K562 (cell line): Measurements from ENCODE around the gene IL13. TPM values are rescaled to one million over a fixed set of nuclear protein-coding genes. Genes with fewer than 3 reads are reported as not detected.

Experiments used
- ATAC-seq: fragments of 200-7000 bp; cut with Tn5 transposase; 3 replicates; pipeline ENCODE4 v1.9.1; 2020; ENCODE audit warnings: moderate library complexity
- BruUV-seq: library from RNA; stranded (reverse); fragments of 400-500 nt; replicated peaks from 2 replicates; lab custom pipeline; 2021; lab: Mats Ljungman, UMichigan
- CTCF ChIA-PET: fragments of 300-600 bp; formaldehyde crosslinking; extraction: SDS; loops from one replicate; lab custom pipeline; 2021; ENCODE audit warnings: low intra/inter-chr PET ratio; lab: Yijun Ruan, JAX
- POLR2A ChIA-PET: fragments of 300-600, 350-650 bp; sonication (Branson Sonifier 250); formaldehyde crosslinking; extraction: SDS; loops from one replicate; lab custom pipeline; 2021; ENCODE audit warnings: antibody characterized with exemption, inconsistent platforms; lab: Yijun Ruan, JAX
- DNase-seq, 4 experiments: peaks; one replicate each; pipeline versions ENCODE4 v3.0.0 to v3.0.0-alpha.2; 2011 to 2018; ENCODE audit warnings: low spot score in 3 of 4, mixed read lengths in 3 of 4; ENCODE audit errors: extremely low read depth in 1 of 4
- FAIRE-seq: peaks from 2 replicates; lab custom pipeline; 2011; peaks lifted over from hg19 to GRCh38; lab: Jason Lieb, UNC
- H2AFZ ChIP-seq: 2 replicates; pipeline ENCODE4 v1.6.0; 2011; ENCODE audit warnings: low read depth, low read length, control low read depth, inconsistent platforms
- H3K27ac ChIP-seq: fragments of 200-600 bp; 3 replicates; pipeline ENCODE4 v1.8.0; 2011; ENCODE audit warnings: low read depth, mild to moderate bottlenecking, control low read depth, inconsistent platforms, low read length, moderate library complexity, mixed read lengths; ENCODE audit errors: extremely low read depth
- H3K27me3 ChIP-seq, 2 experiments: fragments of 300-600 bp in 1 of 2; 2 replicates in 1 of 2; 3 replicates in 1 of 2; pipeline versions ENCODE4 v1.6.0 to v1.8.0; 2011; ENCODE audit warnings: inconsistent platforms in 2 of 2, low read length in 2 of 2, mild to moderate bottlenecking in 1 of 2, mixed read lengths in 1 of 2, moderate library complexity in 1 of 2; ENCODE audit not compliant: control insufficient read depth in 2 of 2, insufficient read depth in 2 of 2
- H3K36me3 ChIP-seq: fragments of 300-600 bp; 3 replicates; pipeline ENCODE4 v1.8.0; 2011; ENCODE audit warnings: mild to moderate bottlenecking, low read length, inconsistent platforms; ENCODE audit not compliant: control insufficient read depth, insufficient read depth
- H3K4me1 ChIP-seq, 2 experiments: fragments of 200-600 bp in 1 of 2; replicated peaks in 1 of 2; 2 replicates in 1 of 2; 3 replicates in 1 of 2; pipeline versions ENCODE4 v1.5.1 to v1.8.0; 2011; ENCODE audit warnings: inconsistent platforms in 2 of 2, low read length in 2 of 2, mild to moderate bottlenecking in 1 of 2, mixed read lengths in 1 of 2, moderate library complexity in 1 of 2; ENCODE audit not compliant: control insufficient read depth in 2 of 2, insufficient read depth in 2 of 2
- H3K4me2 ChIP-seq: 2 replicates; pipeline ENCODE4 v1.6.1; 2011; ENCODE audit warnings: low read length, control low read depth, inconsistent platforms, mixed read lengths; ENCODE audit not compliant: insufficient read depth
- H3K4me3 ChIP-seq: fragments of 200-600 bp; sonication (generic), shearing (Covaris generic); 2 replicates; pipeline ENCODE4 v1.5.1; 2016; ENCODE audit warnings: control low read depth, inconsistent platforms
- H3K79me2 ChIP-seq: fragments of 200-600 bp; 3 replicates; pipeline ENCODE4 v1.8.0; 2011; ENCODE audit warnings: low read length, inconsistent platforms; ENCODE audit not compliant: control insufficient read depth, insufficient read depth
- H3K9ac ChIP-seq, 2 experiments: 2 replicates each; pipeline versions ENCODE4 v1.6.0 to v1.6.1; 2011; ENCODE audit warnings: low read depth in 2 of 2, low read length in 2 of 2, control low read depth in 1 of 2, inconsistent platforms in 1 of 2, mild to moderate bottlenecking in 1 of 2, mixed read lengths in 1 of 2; ENCODE audit not compliant: insufficient read depth in 1 of 2
- H3K9me1 ChIP-seq: one replicate; pipeline ENCODE4 v1.6.0; 2011; ENCODE audit warnings: inconsistent platforms, mild to moderate bottlenecking, low read length, moderate library complexity; ENCODE audit not compliant: control insufficient read depth, insufficient read depth
- H3K9me3 ChIP-seq: replicated peaks from 2 replicates; pipeline ENCODE4 v1.5.1; 2011; ENCODE audit warnings: low read depth, low read length, inconsistent platforms; ENCODE audit not compliant: control insufficient read depth, insufficient read depth
- H4K20me1 ChIP-seq: replicated peaks from 2 replicates; pipeline ENCODE4 v1.6.1; 2011; ENCODE audit warnings: low read length, inconsistent platforms, mixed read lengths; ENCODE audit not compliant: control insufficient read depth, insufficient read depth
- TEAD1 ChIP-seq, 2 experiments: fragments of 450-650 bp in 1 of 2; sonication (generic) in 1 of 2; formaldehyde crosslinking; IDR thresholded peaks; 2 replicates each; pipeline versions ENCODE4 v1.4.0 to v1.8.0; 2020 to 2022; ENCODE audit warnings: mild to moderate bottlenecking in 2 of 2, missing genetic modification reagents in 1 of 2
- WGBS: fragments of 100-300 bp; shearing (Covaris generic); methylation state at CpG from one replicate; pipeline ENCODE4 v1.1.6; 2016; ENCODE audit warnings: low coverage, mixed read lengths; ENCODE audit not compliant: insufficient coverage; ENCODE audit errors: missing lambda C conversion rate; 5-methylcytosine and 5-hydroxymethylcytosine counted together
- in situ Hi-C: fragments of 300-500 bp; cut with MboI; formaldehyde crosslinking; loops from 4 replicates; pipeline ENCODE4 v1.15.0; 2018; ENCODE audit warnings: inconsistent platforms, mixed read lengths
- intact Hi-C: fragments of 100-400 bp; cut with micrococcal nuclease; formaldehyde crosslinking; loops from 2 replicates; pipeline ENCODE4 v1.14.2; 2022
- polyA plus RNA-seq, 8 experiments: library from polyadenylated mRNA; depleted of rRNA in 4 of 8; stranded (reverse) in 5 of 8; unstranded in 3 of 8; fragments of >200 nt; fragmentation: Nextera tagmentation in 2 of 8; fragmentation: Illumina TruSeq in 1 of 8; extraction: Ambion mirVana in 2 of 8; extraction: Trizol in 1 of 8; gene quantifications; 2 replicates each; pipeline versions ENCODE4 v1.2.1 to v1.2.3, GENCODE V29; 2011 to 2014; ENCODE audit warnings: inconsistent platforms in 1 of 8, missing spikeins in 1 of 8
- total RNA-seq, 7 experiments: library from RNA; depleted of rRNA in 6 of 7; stranded (reverse); fragments of >200 nt in 6 of 7; fragmentation: Illumina TruSeq in 2 of 7; extraction: Trizol in 2 of 7; gene quantifications; 2 replicates each; pipeline versions ENCODE4 v1.2.1 to v1.2.3, GENCODE V29; 2011 to 2021; ENCODE audit warnings: low replicate concordance in 1 of 7
- TF ChIP-seq, protein P1 (sequence below): sonication (generic); formaldehyde crosslinking; IDR thresholded peaks from 2 replicates; pipeline ENCODE4 v1.8.1; 2023; ENCODE audit warnings: mild to moderate bottlenecking, missing genetic modification reagents

The IL13 gene
- total and polyA plus RNA-seq, 9 of the 15 experiments (the other 6 are each of a cell fraction or from before 2014, with no cell fraction given) = not detected

- FAIRE-seq (no peak), DNase-seq (no peak)
- Histone ChIP-seq H3K27ac (no peak overlapping the region), H3K9ac (no peak overlapping the region), H2AFZ (no peak overlapping the region)
- WGBS = 90% methylated on average over 22 of the region's 92 CpGs
- in situ Hi-C loops = no loop called here
- intact Hi-C loops = no loop called here
- TF ChIP-seq, protein P1, sequence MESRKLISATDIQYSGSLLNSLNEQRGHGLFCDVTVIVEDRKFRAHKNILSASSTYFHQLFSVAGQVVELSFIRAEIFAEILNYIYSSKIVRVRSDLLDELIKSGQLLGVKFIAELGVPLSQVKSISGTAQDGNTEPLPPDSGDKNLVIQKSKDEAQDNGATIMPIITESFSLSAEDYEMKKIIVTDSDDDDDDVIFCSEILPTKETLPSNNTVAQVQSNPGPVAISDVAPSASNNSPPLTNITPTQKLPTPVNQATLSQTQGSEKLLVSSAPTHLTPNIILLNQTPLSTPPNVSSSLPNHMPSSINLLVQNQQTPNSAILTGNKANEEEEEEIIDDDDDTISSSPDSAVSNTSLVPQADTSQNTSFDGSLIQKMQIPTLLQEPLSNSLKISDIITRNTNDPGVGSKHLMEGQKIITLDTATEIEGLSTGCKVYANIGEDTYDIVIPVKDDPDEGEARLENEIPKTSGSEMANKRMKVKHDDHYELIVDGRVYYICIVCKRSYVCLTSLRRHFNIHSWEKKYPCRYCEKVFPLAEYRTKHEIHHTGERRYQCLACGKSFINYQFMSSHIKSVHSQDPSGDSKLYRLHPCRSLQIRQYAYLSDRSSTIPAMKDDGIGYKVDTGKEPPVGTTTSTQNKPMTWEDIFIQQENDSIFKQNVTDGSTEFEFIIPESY (CRISPR knock-in tag) = peak; percentile 87; the same call in 1 of the 2 replicates
- TF ChIP-seq TEAD1 (CRISPR knock-in tag; IDR thresholded peaks at IDR 0.05) = no peak
- TF ChIP-seq, all 486 proteins: peak for 1
- no peaks in the 10 kb centered on the region for H3K27me3 ChIP-seq
- ChIA-PET POLR2A (no interaction called here), CTCF (interaction anchor here (0.5 kb wide), 1 partner anchor 235 kb away, joined by 3 read pairs; no protein-coding TSS in a partner anchor)
- H4K20me1 ChIP-seq = no peaks in the 10 kb centered on the region
- H3K4me1 ChIP-seq = peaks cover 24 to 32% of the 10 kb centered on the region in 2 experiments
- no peak overlapping the region for H3K4me2 ChIP-seq
- BruUV-seq = no TSS peak
- H3K9me3 ChIP-seq = no peaks in the 10 kb centered on the region
- no peaks in the 10 kb centered on the region for H3K9me1 ChIP-seq
- no peak overlapping the region for H3K4me3 ChIP-seq
- no peak for ATAC-seq
- H3K36me3 ChIP-seq = no peaks in the 10 kb centered on the region
- H3K79me2 ChIP-seq = no peaks in the 10 kb centered on the region
These were observed 1.9 kb upstream of the IL13 start for GRCh38 chr5:132655821-132656773.
